Activated T-cell treated with anti-CD3 and anti-CD28 coated beads for 1 hour (primary cell): Measurements from ENCODE around the gene TLE1.
"Not testable (repeated sequence)": the region's sequence is repeated elsewhere in the genome, so short reads cannot be mapped to it uniquely, and the experiment has no call there.

Experiments used
- DNase-seq: peaks from one replicate; pipeline ENCODE4 v3.0.0-alpha.2; 2020; ENCODE audit warnings: low read depth

Gene TLE1

DNA sequence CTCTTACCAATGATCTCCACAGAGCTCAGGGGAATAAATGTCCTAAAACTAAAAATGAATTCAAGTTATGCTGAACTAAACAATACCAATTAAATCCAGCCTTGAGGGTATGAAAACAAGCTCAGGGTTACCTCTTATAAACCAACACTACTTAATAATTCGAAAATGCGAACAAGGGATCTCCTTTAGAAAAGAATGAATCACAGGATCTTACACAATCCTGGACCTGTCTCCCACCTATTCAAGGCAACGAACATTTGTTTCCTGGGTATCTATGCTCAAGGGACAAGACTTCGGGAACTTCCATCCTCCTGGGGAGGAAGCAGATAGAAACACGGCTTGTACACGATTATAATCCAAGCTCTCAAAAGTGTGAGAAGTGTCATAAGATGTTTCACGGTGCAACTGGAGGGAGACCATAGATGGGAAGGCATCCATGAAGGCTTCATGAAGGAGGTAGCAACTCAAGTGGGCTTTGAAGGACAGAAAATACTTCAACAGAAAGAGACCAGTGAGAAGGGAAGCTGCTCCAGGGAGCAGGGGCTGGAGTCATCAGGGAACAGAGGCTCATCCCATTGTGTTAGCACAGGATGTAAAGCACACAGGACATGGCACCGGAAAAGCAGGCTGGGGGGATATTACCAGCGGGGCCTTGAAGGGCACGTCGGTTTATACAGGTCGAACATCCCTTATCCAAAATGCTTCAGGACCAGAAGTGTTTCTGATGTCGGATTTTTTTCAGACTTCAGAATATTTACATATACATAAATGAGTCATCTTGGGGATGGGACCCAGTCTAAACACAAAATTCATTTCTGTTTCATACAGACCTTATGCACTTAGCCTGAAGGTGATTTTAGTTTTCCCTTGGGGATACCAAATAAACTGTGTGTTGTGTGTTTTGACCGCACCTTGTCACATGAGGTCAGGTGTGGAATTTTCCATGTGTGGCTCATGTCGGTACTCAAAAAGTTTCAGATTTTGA, 87.4 kb downstream of the TLE1 start:
- no peak for DNase-seq

DNA sequence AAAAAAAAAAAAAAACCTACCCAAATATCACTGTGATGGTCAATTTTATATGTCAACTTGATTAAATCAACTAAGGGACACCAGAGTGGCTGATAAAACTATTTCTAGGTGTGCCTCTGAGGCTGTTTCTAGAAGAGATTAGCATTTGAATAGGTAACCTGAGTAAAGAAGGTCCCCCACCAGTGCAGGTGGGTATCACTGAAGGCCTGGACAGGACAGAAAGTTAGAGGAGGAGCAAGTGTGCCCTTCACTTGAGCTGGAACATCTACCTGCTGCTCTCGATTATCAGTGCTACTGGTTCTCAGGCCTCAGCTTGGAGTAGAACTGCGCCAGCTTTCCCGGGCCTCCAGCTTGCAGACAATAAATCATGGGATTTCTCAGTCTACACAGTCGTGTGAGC, 88.7 kb downstream of the TLE1 start:
- no peak for DNase-seq

GRCh38 chr9:81599837-81600236, 89.5 kb downstream of the TLE1 start:
- no peak for DNase-seq

DNA sequence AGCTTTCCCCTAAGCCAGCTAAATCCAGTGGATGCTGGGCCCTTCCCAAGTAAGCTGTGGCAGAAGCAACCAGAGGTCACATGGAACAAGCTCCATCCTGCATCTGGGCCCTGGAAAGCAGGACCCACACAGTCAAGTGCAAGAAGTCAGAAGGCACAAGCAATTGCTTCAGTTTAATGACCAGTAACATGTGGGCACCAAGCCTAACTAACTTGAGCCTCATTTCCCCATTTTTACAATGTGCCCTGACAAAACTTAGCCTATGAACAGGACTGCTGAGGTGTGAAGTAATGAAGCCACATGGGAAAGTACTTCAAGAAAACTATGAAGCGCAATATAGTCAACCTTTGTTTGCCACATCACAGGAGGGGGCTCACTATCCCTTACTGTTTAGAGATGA, 90.5 kb downstream of the TLE1 start:
- DNase-seq, result no peak

- no peak for DNase-seq
Observed at GRCh38 chr9:81598123-81598497, 91.2 kb downstream of the TLE1 start.

- no peak for DNase-seq
Observed at GRCh38 chr9:81597419-81598122, 91.8 kb downstream of the TLE1 start.

GRCh38 chr9:81596679-81597418, 92.5 kb downstream of the TLE1 start:
- no peak for DNase-seq

- no peak for DNase-seq
Observed at GRCh38 chr9:81595887-81596543, 93.3 kb downstream of the TLE1 start.

DNA sequence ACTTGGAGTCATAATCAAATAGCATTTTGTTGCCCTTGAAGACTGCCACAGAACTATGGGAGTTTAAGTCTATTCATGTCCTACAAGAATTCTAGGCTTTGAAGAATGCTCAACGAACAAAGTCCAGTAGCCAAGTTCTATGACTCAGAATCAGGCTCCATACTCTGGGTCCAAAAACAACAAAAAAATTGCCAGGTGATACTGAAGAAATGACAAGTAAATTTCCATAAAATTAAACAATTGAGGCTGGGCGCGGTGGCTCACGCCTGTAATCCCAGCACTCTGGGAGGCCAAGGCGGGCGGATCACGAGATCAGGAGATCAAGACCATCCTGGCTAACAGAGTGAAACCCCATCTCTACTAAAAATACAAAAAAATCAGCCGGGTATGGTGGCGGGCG, 94.1 kb downstream of the TLE1 start:
- not testable (repeated sequence) for DNase-seq

DNA sequence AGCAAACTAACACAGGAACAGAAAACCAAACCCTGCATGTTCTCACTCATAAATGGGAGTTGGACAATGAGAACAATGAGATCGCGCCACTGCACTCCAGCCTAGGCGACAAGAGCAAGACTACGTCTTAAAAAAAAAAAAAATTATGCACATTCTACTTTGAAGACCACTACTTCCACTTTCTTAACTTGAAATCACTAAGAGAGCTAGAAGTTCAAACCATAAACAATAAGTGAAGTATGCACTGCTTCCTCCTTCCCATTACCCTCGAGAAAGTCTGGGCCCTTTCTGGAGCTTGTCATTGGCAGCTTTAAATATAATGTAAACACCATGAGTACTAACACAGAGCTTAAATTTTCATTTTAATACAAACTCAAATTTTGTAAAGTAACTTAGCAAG, 94.9 kb downstream of the TLE1 start:
- no peak for DNase-seq

DNA sequence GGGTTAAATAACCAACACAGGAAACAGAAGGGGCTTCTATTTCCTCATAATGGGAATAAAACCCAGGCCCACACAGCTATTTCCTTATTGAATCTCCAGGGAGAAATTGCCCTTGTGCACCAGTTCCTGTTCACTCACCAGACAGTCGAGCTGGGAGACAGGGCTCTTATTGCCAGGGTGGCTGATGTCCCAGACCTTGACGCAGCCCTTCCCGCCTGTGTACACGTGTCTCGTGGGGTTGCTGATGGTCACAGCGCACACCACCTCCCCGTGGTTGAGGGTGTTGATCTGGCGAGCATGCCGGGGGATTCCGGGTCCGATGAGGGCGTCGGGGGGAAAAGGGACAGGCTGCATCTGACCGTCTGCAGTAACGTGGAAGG, 96.5 kb downstream of the TLE1 start:
- no peak for DNase-seq

DNA sequence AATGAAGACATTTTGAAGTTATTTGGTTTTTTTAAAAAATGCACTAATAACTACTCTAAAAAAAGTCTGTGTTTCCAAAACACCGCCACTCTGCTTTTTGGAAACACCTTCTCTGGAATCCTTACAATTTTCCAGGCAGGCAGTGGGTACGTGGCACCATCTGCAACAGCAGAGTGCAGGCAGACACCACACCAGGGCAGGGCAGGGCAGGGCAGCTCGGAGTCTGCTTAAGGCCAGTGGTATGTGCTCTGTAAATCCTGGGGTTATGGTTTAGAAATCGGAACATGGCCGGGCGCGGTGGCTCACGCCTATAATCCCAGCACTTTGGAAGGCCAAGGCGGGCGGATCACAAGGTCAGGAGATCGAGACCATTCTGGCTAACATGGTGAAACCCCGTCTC, 97.6 kb downstream of the TLE1 start:
- DNase-seq, result no peak

DNA sequence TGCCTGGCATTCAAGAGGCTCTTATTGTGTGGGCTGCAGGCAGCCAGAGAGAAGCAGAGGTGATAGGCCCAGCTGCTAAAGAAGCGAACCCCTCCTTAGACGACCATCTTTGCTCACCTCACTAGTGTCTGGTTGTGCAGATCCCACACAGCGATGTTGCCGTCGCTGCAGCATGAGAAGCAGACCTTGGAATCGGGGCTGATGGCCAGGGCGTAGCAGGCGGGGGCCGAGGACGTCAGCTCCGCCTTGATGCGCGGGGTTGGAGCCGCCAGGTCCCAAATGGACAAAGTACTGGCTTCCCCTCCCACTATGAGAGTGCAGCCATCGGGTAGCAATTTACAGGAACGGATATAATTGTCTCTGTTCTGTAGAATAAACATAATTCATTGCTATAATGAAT, 98.7 kb downstream of the TLE1 start:
- no peak for DNase-seq

GRCh38 chr9:81589819-81590218, 99.5 kb downstream of the TLE1 start:
- no peak for DNase-seq

DNA sequence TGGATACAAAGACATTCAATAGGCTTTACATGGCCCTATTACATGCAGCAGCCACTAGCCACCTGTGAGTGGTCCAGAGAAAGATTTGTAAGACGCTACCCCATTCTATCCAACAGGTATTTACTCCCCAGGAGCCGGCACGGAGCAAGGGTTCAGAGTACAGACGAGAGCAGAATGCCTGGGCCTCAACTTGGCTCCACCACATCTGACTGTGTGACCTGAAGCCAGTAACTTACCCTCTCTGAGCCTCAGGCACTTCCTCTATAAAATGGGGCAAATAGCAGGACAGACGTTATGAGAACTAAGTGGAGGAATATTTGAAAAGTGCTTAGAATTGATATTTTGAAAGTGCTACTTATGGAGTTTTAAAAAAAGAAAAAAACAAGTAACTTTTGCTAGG, 100.0 kb downstream of the TLE1 start:
- DNase-seq, result no peak

DNA sequence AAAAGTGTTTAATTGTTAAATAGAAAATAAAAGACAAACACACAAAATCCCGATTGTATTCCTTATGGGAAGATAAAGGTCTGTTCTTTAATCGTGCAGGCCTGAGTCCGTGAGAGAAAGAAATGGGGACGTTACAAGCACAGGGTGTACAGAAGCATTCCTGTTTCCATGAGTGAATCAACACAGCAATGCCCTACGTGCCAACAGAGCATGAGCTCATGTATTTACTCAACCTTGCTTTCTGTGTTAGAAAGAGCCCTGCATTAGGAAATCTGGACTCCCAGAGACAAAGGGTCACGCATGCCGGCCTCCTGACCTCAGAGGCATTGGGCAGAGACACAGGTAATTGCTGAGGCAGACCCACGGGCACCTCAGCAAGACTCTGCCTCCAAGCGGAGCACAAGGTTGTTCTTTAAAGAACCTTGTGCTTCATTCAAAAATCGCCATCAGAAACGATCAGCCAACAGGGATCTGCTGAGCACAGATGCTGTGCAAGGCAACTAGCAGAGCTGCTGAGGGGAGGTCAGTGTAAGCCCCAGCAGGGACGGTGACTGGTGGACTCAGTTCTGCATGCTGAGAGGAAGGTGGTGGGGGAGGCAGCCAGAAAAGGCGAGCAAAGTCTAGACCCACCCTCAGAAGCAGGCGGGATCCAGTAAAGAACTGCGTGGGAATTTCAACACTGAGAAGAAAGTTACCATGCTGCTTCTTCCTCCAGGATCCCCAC, 101.0 kb downstream of the TLE1 start:
- no peak for DNase-seq

DNA sequence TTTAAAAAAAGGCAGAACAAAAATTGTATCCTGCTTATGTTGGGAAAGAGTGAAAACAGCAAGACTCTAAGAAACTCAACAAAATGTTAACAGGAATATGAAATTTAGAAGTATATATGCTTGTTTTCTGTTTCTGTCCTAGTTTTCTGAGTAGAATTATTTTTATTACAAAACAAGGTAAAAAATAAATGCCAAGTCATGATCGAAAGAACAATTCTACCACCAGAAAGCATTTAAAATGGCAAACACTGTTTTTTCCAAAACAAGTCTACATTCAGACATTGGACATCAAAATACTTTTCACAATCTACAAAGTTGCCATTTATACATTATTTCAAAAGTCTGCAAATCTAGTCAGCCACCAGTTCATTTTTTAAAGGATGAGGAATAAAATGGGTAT, 102.6 kb downstream of the TLE1 start:
- no peak for DNase-seq

DNA sequence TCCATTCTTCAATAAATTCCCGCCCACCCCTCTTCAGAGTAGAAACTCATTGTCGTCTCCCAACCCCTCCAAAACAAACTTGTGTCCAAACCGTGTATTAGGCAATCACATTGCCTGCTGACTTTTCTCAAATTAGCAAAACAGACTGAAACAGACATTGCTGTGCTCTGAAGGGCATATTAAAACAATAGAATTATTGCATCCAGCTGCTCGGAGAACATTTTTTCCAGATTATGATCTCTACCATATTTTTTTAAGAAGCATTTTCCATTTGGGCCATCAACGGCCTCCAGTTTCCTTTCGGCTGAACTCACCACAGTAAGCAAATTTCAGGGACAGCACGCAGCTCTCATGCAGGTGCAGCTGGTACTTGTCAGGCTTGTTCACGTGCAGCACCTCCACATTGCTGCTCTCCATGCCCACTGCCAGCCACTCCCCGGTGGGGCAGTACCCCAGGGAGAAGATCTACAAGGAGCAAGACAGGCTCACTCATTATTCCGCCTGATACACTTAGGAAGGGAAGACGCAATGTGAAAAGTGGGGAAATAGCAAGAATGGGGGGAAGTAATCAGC, 104.1 kb downstream of the TLE1 start:
- DNase-seq, result no peak

DNA sequence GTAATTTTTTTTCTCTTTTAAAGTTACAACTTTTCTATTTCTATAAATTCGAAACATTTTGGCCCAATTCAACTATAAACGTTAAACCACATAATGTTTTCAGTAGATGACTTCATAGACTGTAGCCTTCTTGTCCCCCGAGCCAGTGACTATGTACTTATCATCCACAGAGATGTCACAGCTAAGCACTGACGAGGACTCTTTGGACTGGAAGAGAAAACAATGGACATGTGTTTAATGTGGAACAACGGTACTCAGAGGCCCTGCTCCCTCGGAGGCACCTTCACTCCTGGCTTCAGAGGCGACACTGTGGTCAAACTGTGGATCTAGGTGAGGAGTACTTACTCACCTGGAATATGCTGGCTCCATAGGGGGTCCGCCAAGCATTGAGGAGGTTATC, 105.2 kb downstream of the TLE1 start:
- DNase-seq, result no peak

DNA sequence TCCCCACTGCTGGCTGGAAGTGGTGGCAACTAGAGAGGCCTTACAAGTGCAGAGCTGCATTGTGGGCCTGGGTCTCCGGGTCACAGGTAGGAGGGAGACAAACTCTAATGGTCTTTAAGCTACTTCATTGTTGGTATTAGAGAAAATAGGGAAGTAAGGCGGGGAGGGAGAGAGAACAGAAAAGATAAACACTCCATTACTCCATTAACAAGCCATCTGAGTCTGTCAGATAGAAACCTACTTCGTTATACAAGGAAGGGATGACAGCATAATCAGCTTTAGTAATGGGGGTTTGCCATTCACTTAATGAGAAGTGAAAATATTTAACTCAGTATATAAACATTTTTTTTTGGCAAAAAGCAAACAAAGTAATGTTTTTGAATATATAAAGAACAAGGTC, 107.4 kb downstream of the TLE1 start:
- no peak for DNase-seq

- no peak for DNase-seq
Observed at GRCh38 chr9:81579381-81579780, 110.0 kb downstream of the TLE1 start.
